HEK293T (cell line): ENCODE measurements around the gene VWA5A.

Experiments
- BHLHE40 ChIP-seq: fragments of 450-650 bp; IDR thresholded peaks from 2 replicates; pipeline ENCODE4 v1.6.1; 2016; ENCODE audit warnings: mild to moderate bottlenecking, moderate library complexity, borderline replicate concordance
- L3MBTL2 ChIP-seq: fragments of 450-650 bp; conservative IDR thresholded peaks from 2 replicates; pipeline ENCODE4 v1.6.1; 2016; ENCODE audit warnings: mild to moderate bottlenecking
- TARDBP ChIP-seq: fragments of 450-650 bp; IDR thresholded peaks from 2 replicates; pipeline ENCODE4 v1.6.1; 2016
- ZNF384 ChIP-seq: fragments of 450-650 bp; IDR thresholded peaks from 2 replicates; pipeline ENCODE4 v1.6.1; 2016
- TF ChIP-seq, protein P1 (sequence below): fragments of 450-650 bp; IDR thresholded peaks from 2 replicates; pipeline ENCODE4 v1.6.1; 2016

DNA sequence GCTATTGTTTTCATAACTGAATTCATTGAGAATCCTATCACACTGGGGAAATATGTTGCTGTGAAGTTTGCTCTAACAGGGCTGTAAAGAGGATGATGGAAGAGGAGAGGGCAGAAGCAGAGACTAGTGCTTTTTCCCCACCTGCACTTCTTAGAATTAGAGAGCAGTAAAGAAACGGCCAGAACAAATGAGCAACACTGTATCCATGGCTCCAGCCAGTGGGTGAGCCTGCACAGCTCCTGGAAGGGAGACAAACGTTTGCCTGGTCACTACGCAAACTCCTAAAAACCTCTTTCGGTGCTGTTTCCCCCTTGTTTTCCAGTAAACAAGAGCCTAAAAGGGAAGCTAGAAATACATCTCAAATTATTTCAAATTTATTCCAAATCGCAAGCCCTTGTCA is 45.7 kb downstream of the VWA5A start:
- TF ChIP-seq L3MBTL2 (no peak), ZNF384 (no peak), TARDBP (no peak), BHLHE40 (no peak)
- TF ChIP-seq, protein P1, sequence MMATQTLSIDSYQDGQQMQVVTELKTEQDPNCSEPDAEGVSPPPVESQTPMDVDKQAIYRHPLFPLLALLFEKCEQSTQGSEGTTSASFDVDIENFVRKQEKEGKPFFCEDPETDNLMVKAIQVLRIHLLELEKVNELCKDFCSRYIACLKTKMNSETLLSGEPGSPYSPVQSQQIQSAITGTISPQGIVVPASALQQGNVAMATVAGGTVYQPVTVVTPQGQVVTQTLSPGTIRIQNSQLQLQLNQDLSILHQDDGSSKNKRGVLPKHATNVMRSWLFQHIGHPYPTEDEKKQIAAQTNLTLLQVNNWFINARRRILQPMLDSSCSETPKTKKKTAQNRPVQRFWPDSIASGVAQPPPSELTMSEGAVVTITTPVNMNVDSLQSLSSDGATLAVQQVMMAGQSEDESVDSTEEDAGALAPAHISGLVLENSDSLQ, result no peak
